ENCODE measurements around the gene CXorf58.

DNA sequence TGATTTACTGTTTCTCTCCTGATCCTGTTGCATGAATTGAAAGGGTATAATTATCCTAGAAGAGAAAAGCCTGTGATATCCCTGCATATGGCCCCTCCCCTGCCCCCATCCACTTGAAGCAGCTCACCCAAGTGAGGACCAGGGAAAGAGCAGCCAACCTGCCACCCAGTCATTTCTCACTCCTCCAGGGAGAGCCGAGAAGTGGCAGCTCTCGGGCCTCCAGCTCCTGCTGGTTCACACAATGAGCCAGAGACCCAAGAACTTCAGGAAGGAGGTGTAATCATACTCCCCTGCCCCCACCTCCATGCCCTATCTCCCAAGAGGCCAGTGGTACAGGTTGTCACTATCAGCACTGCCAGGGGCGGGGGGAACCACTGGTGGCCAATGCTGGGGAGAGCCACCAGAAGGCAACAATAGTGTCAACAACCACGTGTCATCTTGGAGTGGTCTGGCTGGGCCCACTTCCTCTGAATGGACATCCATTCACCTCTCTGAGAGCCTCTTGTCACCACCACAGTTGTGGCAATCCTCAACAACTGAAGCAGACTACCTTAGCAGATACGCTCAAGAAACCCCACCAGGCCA lies 43.0 kb upstream of the CXorf58 start:
- TF ChIP-seq, protein P1, sequence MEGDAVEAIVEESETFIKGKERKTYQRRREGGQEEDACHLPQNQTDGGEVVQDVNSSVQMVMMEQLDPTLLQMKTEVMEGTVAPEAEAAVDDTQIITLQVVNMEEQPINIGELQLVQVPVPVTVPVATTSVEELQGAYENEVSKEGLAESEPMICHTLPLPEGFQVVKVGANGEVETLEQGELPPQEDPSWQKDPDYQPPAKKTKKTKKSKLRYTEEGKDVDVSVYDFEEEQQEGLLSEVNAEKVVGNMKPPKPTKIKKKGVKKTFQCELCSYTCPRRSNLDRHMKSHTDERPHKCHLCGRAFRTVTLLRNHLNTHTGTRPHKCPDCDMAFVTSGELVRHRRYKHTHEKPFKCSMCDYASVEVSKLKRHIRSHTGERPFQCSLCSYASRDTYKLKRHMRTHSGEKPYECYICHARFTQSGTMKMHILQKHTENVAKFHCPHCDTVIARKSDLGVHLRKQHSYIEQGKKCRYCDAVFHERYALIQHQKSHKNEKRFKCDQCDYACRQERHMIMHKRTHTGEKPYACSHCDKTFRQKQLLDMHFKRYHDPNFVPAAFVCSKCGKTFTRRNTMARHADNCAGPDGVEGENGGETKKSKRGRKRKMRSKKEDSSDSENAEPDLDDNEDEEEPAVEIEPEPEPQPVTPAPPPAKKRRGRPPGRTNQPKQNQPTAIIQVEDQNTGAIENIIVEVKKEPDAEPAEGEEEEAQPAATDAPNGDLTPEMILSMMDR (IDR thresholded peaks at IDR 0.05), result no peak
- no peak for TF ChIP-seq POLR2AphosphoS5 (IDR thresholded peaks at IDR 0.05; ENCODE audit: insufficient read depth in 1 of 2, low read depth in 1 of 2)
- TF ChIP-seq POLR2A (IDR thresholded peaks at IDR 0.05), result no peak

Measured in vagina (tissue), 2 donors.